Measurements from ENCODE around the gene ERCC6L2.

GRCh38 chr9:95940265-95940664 lies 64.8 kb downstream of the ERCC6L2 start:
- TF ChIP-seq ZFX (IDR thresholded peaks at IDR 0.05; ENCODE audit: borderline replicate concordance), result no peak
- TF ChIP-seq, protein P1, sequence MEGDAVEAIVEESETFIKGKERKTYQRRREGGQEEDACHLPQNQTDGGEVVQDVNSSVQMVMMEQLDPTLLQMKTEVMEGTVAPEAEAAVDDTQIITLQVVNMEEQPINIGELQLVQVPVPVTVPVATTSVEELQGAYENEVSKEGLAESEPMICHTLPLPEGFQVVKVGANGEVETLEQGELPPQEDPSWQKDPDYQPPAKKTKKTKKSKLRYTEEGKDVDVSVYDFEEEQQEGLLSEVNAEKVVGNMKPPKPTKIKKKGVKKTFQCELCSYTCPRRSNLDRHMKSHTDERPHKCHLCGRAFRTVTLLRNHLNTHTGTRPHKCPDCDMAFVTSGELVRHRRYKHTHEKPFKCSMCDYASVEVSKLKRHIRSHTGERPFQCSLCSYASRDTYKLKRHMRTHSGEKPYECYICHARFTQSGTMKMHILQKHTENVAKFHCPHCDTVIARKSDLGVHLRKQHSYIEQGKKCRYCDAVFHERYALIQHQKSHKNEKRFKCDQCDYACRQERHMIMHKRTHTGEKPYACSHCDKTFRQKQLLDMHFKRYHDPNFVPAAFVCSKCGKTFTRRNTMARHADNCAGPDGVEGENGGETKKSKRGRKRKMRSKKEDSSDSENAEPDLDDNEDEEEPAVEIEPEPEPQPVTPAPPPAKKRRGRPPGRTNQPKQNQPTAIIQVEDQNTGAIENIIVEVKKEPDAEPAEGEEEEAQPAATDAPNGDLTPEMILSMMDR (IDR thresholded peaks at IDR 0.05), result no peak

Data from 22Rv1 (cell line).